ENCODE measurements around the gene NIT1. TPM values are rescaled to one million over a fixed set of nuclear protein-coding genes. Genes with fewer than 3 reads are reported as not detected.

NIT1 gene
- total and polyA plus RNA-seq, 2 of the 13 experiments (the other 11 are each of a cell fraction or from before 2014, with no cell fraction given) = 22.7 to 31.0 TPM

DNA sequence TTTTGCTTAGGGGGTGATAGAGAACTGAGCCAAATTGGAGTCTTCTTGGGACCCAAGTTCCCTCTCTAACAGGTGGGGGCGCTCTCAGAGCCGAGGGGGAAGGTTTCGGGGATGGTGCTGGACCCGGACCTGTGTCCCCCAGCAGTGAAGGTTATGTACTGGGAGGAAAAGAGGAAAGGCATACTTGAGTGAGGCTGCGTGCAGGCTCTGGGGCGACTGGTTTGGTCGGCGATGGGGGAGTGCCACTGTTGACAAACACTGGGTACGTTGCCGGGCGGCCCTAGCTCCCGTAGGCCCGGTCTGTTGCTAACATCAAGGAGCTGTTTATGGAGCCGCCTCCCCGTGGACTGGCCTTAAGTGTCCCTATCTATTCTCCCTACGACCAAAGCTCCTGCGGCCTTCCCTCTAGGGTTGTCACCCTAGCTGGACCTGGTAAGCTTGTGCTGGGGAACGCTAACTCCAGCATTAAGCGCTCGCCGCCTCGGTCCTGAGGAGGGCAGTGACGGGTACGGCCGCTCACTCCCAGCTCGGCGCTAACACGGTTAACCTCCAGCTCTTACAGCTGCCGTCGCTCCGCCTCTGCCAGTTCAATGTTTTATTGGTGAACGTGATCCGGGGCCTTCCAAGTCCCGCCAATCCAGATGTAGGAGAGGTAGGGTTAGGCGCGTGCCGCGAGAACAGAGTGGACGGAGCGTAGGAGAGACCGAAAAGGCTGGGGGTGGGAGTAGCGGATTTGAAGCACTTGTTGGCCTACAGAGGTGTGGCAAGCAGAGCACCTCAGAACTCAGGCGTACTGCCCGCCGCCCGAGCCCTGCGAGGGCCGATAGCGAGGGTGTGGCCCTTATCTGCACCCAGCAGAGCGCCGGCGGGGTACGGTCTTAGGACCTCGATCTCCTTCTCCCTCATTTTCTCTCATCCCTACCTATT lies 48.1 kb downstream of the NIT1 start, which contains the start of gene PPOX (continued):
- TF ChIP-seq RNF2 (conservative IDR thresholded peaks at IDR 0.05; ENCODE audit: low read depth) = peak; percentile 88
- TF ChIP-seq MED8 (CRISPR knock-in tag; IDR thresholded peaks at IDR 0.05; ENCODE audit: insufficient replicate concordance) = peak; percentile 59
- TF ChIP-seq, protein P1, sequence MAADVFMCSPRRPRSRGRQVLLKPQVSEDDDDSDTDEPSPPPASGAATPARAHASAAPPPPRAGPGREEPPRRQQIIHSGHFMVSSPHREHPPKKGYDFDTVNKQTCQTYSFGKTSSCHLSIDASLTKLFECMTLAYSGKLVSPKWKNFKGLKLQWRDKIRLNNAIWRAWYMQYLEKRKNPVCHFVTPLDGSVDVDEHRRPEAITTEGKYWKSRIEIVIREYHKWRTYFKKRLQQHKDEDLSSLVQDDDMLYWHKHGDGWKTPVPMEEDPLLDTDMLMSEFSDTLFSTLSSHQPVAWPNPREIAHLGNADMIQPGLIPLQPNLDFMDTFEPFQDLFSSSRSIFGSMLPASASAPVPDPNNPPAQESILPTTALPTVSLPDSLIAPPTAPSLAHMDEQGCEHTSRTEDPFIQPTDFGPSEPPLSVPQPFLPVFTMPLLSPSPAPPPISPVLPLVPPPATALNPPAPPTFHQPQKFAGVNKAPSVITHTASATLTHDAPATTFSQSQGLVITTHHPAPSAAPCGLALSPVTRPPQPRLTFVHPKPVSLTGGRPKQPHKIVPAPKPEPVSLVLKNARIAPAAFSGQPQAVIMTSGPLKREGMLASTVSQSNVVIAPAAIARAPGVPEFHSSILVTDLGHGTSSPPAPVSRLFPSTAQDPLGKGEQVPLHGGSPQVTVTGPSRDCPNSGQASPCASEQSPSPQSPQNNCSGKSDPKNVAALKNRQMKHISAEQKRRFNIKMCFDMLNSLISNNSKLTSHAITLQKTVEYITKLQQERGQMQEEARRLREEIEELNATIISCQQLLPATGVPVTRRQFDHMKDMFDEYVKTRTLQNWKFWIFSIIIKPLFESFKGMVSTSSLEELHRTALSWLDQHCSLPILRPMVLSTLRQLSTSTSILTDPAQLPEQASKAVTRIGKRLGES (CRISPR knock-in tag; IDR thresholded peaks at IDR 0.05; ENCODE audit: borderline replicate concordance) = no peak
- TF ChIP-seq ZNF232 (CRISPR knock-in tag; IDR thresholded peaks at IDR 0.05; ENCODE audit: borderline replicate concordance) = no peak
- TF ChIP-seq, protein P2, sequence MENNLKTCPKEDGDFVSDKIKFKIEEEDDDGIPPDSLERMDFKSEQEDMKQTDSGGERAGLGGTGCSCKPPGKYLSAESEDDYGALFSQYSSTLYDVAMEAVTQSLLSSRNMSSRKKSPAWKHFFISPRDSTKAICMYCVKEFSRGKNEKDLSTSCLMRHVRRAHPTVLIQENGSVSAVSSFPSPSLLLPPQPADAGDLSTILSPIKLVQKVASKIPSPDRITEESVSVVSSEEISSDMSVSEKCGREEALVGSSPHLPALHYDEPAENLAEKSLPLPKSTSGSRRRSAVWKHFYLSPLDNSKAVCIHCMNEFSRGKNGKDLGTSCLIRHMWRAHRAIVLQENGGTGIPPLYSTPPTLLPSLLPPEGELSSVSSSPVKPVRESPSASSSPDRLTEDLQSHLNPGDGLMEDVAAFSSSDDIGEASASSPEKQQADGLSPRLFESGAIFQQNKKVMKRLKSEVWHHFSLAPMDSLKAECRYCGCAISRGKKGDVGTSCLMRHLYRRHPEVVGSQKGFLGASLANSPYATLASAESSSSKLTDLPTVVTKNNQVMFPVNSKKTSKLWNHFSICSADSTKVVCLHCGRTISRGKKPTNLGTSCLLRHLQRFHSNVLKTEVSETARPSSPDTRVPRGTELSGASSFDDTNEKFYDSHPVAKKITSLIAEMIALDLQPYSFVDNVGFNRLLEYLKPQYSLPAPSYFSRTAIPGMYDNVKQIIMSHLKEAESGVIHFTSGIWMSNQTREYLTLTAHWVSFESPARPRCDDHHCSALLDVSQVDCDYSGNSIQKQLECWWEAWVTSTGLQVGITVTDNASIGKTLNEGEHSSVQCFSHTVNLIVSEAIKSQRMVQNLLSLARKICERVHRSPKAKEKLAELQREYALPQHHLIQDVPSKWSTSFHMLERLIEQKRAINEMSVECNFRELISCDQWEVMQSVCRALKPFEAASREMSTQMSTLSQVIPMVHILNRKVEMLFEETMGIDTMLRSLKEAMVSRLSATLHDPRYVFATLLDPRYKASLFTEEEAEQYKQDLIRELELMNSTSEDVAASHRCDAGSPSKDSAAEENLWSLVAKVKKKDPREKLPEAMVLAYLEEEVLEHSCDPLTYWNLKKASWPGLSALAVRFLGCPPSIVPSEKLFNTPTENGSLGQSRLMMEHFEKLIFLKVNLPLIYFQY (CRISPR knock-in tag; IDR thresholded peaks at IDR 0.05; ENCODE audit: borderline replicate concordance) = 0 out of 2 replicates have a peak, but pooled peaks have one; percentile 25
- TF ChIP-seq ZNF567 (CRISPR knock-in tag; IDR thresholded peaks at IDR 0.05; ENCODE audit: borderline replicate concordance) = no peak
- TF ChIP-seq, protein P3, sequence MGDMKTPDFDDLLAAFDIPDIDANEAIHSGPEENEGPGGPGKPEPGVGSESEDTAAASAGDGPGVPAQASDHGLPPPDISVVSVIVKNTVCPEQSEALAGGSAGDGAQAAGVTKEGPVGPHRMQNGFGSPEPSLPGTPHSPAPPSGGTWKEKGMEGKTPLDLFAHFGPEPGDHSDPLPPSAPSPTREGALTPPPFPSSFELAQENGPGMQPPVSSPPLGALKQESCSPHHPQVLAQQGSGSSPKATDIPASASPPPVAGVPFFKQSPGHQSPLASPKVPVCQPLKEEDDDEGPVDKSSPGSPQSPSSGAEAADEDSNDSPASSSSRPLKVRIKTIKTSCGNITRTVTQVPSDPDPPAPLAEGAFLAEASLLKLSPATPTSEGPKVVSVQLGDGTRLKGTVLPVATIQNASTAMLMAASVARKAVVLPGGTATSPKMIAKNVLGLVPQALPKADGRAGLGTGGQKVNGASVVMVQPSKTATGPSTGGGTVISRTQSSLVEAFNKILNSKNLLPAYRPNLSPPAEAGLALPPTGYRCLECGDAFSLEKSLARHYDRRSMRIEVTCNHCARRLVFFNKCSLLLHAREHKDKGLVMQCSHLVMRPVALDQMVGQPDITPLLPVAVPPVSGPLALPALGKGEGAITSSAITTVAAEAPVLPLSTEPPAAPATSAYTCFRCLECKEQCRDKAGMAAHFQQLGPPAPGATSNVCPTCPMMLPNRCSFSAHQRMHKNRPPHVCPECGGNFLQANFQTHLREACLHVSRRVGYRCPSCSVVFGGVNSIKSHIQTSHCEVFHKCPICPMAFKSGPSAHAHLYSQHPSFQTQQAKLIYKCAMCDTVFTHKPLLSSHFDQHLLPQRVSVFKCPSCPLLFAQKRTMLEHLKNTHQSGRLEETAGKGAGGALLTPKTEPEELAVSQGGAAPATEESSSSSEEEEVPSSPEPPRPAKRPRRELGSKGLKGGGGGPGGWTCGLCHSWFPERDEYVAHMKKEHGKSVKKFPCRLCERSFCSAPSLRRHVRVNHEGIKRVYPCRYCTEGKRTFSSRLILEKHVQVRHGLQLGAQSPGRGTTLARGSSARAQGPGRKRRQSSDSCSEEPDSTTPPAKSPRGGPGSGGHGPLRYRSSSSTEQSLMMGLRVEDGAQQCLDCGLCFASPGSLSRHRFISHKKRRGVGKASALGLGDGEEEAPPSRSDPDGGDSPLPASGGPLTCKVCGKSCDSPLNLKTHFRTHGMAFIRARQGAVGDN (CRISPR knock-in tag; IDR thresholded peaks at IDR 0.05) = peak; percentile 89
- no peak for TF ChIP-seq NFATC3 (CRISPR knock-in tag; IDR thresholded peaks at IDR 0.05)
- no peak for TF ChIP-seq SETDB1 (CRISPR knock-in tag; IDR thresholded peaks at IDR 0.05; ENCODE audit: borderline replicate concordance)
- no peak; the same call in 1 of the 2 replicates for TF ChIP-seq RFX5 (IDR thresholded peaks at IDR 0.05; ENCODE audit: low read depth, low read length)
- no peak for TF ChIP-seq ZNF724P (CRISPR knock-in tag; IDR thresholded peaks at IDR 0.05; ENCODE audit: borderline replicate concordance)
- TF ChIP-seq, protein P4, sequence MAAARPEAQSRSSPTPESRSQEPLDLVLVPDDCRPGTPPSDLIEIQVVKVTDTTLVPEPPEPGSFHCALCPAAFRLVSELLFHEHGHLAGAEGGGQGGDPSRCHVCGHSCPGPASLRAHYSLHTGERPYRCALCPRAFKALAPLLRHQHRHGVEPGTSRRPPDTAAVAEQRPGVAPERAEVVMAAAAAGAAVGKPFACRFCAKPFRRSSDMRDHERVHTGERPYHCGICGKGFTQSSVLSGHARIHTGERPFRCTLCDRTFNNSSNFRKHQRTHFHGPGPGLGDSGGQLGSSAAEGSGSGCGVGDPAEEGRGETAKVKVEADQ (CRISPR knock-in tag; IDR thresholded peaks at IDR 0.05; ENCODE audit: borderline replicate concordance) = no peak
- TF ChIP-seq ZC3H13 (CRISPR knock-in tag; IDR thresholded peaks at IDR 0.05) = peak; percentile 73; the same call in 1 of the 2 replicates
- TF ChIP-seq ZFP37 (CRISPR knock-in tag; IDR thresholded peaks at IDR 0.05; ENCODE audit: borderline replicate concordance) = peak; percentile 9; the same call in 1 of the 2 replicates
